Panc1 (cell line): ENCODE measurements around the gene ABCC10. TPM values are rescaled to one million over a fixed set of nuclear protein-coding genes. Genes with fewer than 3 reads are reported as not detected.

Experiments used
- ATAC-seq: fragments of 200-7000 bp; cut with Tn5 transposase; 2 replicates; pipeline ENCODE4 v1.9.1; 2020; ENCODE audit warnings: mild to moderate bottlenecking, moderate library complexity
- BruUV-seq: library from RNA; stranded (reverse); fragments of 400-500 nt; replicated peaks from 2 replicates; lab custom pipeline; 2021; lab: Mats Ljungman, UMichigan
- CTCF ChIA-PET: fragments of 300-600 bp; sonication (Branson Sonifier 250); formaldehyde crosslinking; loops from one replicate; lab custom pipeline; 2022; ENCODE audit warnings: antibody characterized with exemption; lab: Charles Lee
- POLR2A ChIA-PET: fragments of 300-600 bp; sonication (Branson Sonifier 250); formaldehyde crosslinking; loops from one replicate; lab custom pipeline; 2022; ENCODE audit warnings: antibody characterized with exemption; lab: Charles Lee
- DNase-seq: peaks from one replicate; pipeline ENCODE4 v3.0.0-alpha.2; 2010; ENCODE audit warnings: low read depth, low spot score
- H3K27ac ChIP-seq: 2 replicates; pipeline ENCODE4 v1.5.1; 2011; ENCODE audit warnings: mild to moderate bottlenecking, low read length, inconsistent platforms
- H3K27me3 ChIP-seq: fragments of 200-500 bp; sonication (Bioruptor generic); 2 replicates; pipeline ENCODE4 v1.6.0; 2014; ENCODE audit warnings: low read length, inconsistent platforms; ENCODE audit not compliant: control insufficient read depth, insufficient read depth
- H3K36me3 ChIP-seq: fragments of 200-500 bp; sonication (Bioruptor generic); 2 replicates; pipeline ENCODE4 v1.5.1; 2014; ENCODE audit warnings: inconsistent platforms, mild to moderate bottlenecking, low read length, moderate library complexity; ENCODE audit not compliant: control insufficient read depth, insufficient read depth
- H3K4me1 ChIP-seq: 2 replicates; pipeline ENCODE4 v1.5.1; 2011; ENCODE audit warnings: inconsistent platforms, mild to moderate bottlenecking, low read length, moderate library complexity; ENCODE audit not compliant: control insufficient read depth, insufficient read depth
- H3K4me3 ChIP-seq, 2 experiments: 2 replicates each; pipeline ENCODE4 v1.5.1; 2011 to 2012; ENCODE audit warnings: low read depth in 2 of 2, low read length in 2 of 2, mild to moderate bottlenecking in 2 of 2, inconsistent platforms in 1 of 2, moderate library complexity in 1 of 2
- H3K9me3 ChIP-seq: fragments of 200-500 bp; sonication (Bioruptor generic); 2 replicates; pipeline ENCODE4 v1.5.1; 2014; ENCODE audit warnings: low read depth, mild to moderate bottlenecking, inconsistent platforms, low read length, moderate library complexity; ENCODE audit not compliant: control insufficient read depth, insufficient read depth
- POLR2AphosphoS5 ChIP-seq: IDR thresholded peaks from 2 replicates; pipeline ENCODE4 v1.6.1; 2012; ENCODE audit warnings: mild to moderate bottlenecking, low read depth, low read length, moderate library complexity
- SIN3A ChIP-seq: IDR thresholded peaks from 2 replicates; pipeline ENCODE4 v1.6.1; 2012; ENCODE audit warnings: low read depth, mild to moderate bottlenecking, low read length, moderate library complexity, borderline replicate concordance; ENCODE audit not compliant: insufficient read depth
- TCF7L2 ChIP-seq: IDR thresholded peaks from 2 replicates; pipeline ENCODE4 v1.6.1; 2011; ENCODE audit warnings: mild to moderate bottlenecking, low read depth, low read length, inconsistent platforms
- in situ Hi-C: cut with HindIII; loops from 2 replicates; pipeline ENCODE4 v1.10.0; 2016; ENCODE audit warnings: low sequenced_read_pairs, low pct_unique_long_range_greater_than_20kb
- intact Hi-C: fragments of 100-400 bp; cut with micrococcal nuclease; formaldehyde crosslinking; loops from one replicate; pipeline ENCODE4 v1.10.0; 2022; ENCODE audit not compliant: unreplicated experiment
- total RNA-seq: library from RNA; stranded (reverse); gene quantifications from one replicate; pipeline ENCODE4 v1.2.1, GENCODE V29; 2021; ENCODE audit not compliant: unreplicated experiment
- TF ChIP-seq, protein P1 (sequence below): fragments of 450-650 bp; IDR thresholded peaks from 2 replicates; pipeline ENCODE4 v1.5.1; 2017; ENCODE audit warnings: mild to moderate bottlenecking
- TF ChIP-seq, protein P2 (sequence below), 2 experiments: IDR thresholded peaks; 2 replicates each; pipeline ENCODE4 v1.6.1; 2011 to 2012; ENCODE audit warnings: low read depth in 2 of 2, control low read depth in 1 of 2, low read length in 1 of 2, mild to moderate bottlenecking in 1 of 2, moderate library complexity in 1 of 2; ENCODE audit not compliant: insufficient read depth in 1 of 2

ABCC10 gene
- total RNA-seq, 1 experiment from 2014 or later = 52.7 TPM

DNA sequence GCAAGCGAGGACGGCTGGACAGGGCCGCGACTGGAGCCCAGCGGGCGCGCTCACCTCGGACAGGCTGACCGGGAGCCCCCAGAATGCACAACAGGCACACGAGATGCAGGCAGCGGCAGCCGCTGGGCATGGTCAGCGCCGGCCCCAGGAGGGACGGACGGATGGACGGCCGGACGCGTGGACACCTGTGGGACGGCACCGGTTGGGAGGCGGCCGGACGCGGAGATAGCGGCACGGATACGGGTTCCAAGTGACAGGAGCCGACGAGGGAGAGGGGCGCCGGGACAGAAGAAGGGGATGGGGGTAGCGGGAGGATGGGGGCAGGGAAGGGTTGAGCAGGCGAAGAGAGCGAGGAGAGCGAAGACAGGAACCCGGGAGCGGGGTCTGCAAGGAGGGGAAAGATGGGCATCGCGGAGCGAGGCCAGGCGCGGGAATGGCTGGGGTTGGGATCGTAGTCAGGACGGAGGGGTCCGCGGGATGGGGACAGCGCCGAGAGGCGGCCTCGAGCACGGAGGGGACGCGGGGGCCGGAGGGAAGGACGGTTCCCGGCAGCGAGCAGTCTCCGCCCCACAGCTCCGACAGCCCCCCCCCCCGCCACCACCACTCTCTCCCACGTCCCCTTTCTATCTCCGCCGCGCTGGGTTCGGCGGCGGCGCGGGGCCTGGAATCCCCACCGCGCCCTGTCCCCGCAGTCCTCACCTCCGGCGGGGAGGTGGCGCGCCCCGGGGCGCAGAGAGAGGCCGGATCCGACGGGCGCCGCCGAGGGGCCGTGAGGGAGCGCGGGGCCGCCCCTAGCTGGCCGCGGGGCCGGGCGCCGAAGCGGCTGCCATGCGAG lies 27.6 kb downstream of the ABCC10 start:
- in situ Hi-C loops = no loop called here
- TF ChIP-seq, protein P1, sequence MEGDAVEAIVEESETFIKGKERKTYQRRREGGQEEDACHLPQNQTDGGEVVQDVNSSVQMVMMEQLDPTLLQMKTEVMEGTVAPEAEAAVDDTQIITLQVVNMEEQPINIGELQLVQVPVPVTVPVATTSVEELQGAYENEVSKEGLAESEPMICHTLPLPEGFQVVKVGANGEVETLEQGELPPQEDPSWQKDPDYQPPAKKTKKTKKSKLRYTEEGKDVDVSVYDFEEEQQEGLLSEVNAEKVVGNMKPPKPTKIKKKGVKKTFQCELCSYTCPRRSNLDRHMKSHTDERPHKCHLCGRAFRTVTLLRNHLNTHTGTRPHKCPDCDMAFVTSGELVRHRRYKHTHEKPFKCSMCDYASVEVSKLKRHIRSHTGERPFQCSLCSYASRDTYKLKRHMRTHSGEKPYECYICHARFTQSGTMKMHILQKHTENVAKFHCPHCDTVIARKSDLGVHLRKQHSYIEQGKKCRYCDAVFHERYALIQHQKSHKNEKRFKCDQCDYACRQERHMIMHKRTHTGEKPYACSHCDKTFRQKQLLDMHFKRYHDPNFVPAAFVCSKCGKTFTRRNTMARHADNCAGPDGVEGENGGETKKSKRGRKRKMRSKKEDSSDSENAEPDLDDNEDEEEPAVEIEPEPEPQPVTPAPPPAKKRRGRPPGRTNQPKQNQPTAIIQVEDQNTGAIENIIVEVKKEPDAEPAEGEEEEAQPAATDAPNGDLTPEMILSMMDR = peak; percentile 61
- TF ChIP-seq POLR2AphosphoS5 = peak; percentile 59; the same call in 1 of the 2 replicates
- TF ChIP-seq, protein P2, sequence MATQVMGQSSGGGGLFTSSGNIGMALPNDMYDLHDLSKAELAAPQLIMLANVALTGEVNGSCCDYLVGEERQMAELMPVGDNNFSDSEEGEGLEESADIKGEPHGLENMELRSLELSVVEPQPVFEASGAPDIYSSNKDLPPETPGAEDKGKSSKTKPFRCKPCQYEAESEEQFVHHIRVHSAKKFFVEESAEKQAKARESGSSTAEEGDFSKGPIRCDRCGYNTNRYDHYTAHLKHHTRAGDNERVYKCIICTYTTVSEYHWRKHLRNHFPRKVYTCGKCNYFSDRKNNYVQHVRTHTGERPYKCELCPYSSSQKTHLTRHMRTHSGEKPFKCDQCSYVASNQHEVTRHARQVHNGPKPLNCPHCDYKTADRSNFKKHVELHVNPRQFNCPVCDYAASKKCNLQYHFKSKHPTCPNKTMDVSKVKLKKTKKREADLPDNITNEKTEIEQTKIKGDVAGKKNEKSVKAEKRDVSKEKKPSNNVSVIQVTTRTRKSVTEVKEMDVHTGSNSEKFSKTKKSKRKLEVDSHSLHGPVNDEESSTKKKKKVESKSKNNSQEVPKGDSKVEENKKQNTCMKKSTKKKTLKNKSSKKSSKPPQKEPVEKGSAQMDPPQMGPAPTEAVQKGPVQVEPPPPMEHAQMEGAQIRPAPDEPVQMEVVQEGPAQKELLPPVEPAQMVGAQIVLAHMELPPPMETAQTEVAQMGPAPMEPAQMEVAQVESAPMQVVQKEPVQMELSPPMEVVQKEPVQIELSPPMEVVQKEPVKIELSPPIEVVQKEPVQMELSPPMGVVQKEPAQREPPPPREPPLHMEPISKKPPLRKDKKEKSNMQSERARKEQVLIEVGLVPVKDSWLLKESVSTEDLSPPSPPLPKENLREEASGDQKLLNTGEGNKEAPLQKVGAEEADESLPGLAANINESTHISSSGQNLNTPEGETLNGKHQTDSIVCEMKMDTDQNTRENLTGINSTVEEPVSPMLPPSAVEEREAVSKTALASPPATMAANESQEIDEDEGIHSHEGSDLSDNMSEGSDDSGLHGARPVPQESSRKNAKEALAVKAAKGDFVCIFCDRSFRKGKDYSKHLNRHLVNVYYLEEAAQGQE (IDR thresholded peaks at IDR 0.05; ENCODE audit: insufficient read depth in 1 of 2, low read depth in 2 of 2, low read length in 1 of 2) = peak in 1 of 2 experiments; percentile 55; a peak in 1 of 4 replicates
- TF ChIP-seq TCF7L2 = no peak
- TF ChIP-seq SIN3A = peak; percentile 78
- DNase-seq = no peak

DNA sequence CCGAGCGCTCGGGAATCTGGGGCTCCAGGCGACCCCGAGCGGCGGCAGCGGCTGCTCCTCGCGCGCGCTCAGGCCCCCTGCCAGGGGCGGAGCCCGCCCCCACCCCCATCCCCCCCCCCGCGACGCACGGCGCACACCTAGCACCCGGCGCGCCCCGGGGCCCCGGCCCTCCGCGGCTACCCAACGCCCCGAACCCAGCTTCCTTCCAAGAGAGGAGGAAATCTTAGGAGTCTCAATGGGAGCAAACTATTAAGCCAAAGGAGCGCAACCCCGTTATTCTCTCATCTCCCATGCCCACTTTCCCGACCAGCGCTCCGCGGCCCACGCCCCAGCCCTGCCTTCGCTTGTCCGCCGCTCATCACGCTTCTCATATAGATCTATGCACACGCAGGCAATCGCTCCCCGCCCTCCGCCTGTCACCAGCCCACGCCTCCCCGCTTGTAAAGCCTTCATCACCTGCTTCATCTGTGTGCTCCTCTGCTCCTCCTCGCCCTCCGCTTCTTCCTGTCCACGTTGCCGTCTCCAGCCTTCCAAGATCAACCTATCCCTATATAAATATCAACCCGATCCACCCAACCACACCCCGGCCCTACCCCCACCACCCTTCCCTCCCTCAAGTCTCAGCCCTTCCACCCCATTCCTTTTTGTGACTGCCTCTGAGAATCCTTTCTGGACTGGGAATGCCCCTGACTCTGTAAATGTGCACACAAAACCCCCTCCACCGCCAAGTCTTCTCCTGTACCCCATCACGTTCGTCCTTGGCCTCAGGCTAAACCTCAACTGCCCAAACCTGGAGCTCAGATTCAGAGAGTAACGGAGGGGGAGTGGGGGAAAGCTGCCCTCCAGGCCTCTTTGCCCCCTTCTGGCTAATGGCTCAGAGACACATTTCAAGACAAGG lies 28.4 kb downstream of the ABCC10 start, which contains the start of gene DLK2:
Gene DLK2 (minus strand): TSS at position 18 of the 898 bp plus-strand sequence. CDS start 723 bp downstream, outside the sequence.
- Histone ChIP-seq H3K4me3 (peak within 1 kb of the TSS; percentile 59 to 75), H3K36me3 (no peaks in the 10 kb centered on the region; the same call in 1 of the 2 replicates), H3K27me3 (no peaks in the 10 kb centered on the region), H3K27ac (peak within 1 kb of the TSS; percentile 72), H3K4me1 (peaks cover 13% of the 10 kb centered on the region), H3K9me3 (0 out of 2 replicates have a peak, but pooled peaks cover 5% of the 10 kb centered on the region)
- no peak for TF ChIP-seq TCF7L2
- peak; percentile 63 for TF ChIP-seq POLR2AphosphoS5
- CTCF ChIA-PET = interaction anchor here (0.6 to 0.8 kb wide), 4 partner anchors 8 to 77 kb away, joined by 5 to 6 read pairs (median 5); partner anchors contain the start of gene TJAP1
- BruUV-seq = no TSS peak
- in situ Hi-C loops = no loop called here
- intact Hi-C loops = loop anchor here (2.0 kb wide), 1 partner anchor 51 kb away; no protein-coding TSS in a partner anchor
- DNase-seq = no peak
- ATAC-seq = peak; percentile 67
- POLR2A ChIA-PET = interaction anchor here (1.0 kb wide), 1 partner anchor 10 kb away, joined by 3 read pairs; no protein-coding TSS in a partner anchor

More for the DNA sequence above, 27.6 kb downstream of the ABCC10 start:
- peak; percentile 82 for ATAC-seq
- 0 out of 2 replicates have a peak, but pooled peaks cover 4% of the 10 kb centered on the region for H3K9me3 ChIP-seq
- peak overlapping the region; percentile 59 to 63 for H3K4me3 ChIP-seq
- peaks cover 13% of the 10 kb centered on the region for H3K4me1 ChIP-seq
- POLR2A ChIA-PET = interaction anchor here (1.0 kb wide), 1 partner anchor 9 kb away, joined by 3 read pairs; no protein-coding TSS in a partner anchor
- peak overlapping the region; percentile 68 for H3K27ac ChIP-seq
- CTCF ChIA-PET = interaction anchor here (0.6 kb wide), 1 partner anchor 9 kb away, joined by 5 read pairs; no protein-coding TSS in a partner anchor
- no TSS peak for BruUV-seq
- intact Hi-C loops = loop anchor here (2.0 kb wide), 1 partner anchor 52 kb away; no protein-coding TSS in a partner anchor
- no peaks in the 10 kb centered on the region for H3K27me3 ChIP-seq
- H3K36me3 ChIP-seq = peaks cover 2% of the 10 kb centered on the region; the same call in 1 of the 2 replicates
